Bronchial epithelial cell (primary cell): ENCODE measurements around the gene PRAMEF12. TPM values are rescaled to one million over a fixed set of nuclear protein-coding genes. Genes with fewer than 3 reads are reported as not detected.
"Not testable (repeated sequence)": the region's sequence is repeated elsewhere in the genome, so short reads cannot be mapped to it uniquely, and the experiment has no call there.

Experiments
- DNase-seq: peaks from one replicate; pipeline ENCODE4 v3.0.0-alpha.2; 2010; ENCODE audit warnings: low read depth
- FAIRE-seq: peaks from 2 replicates; lab custom pipeline; 2011; peaks lifted over from hg19 to GRCh38; lab: Jason Lieb, UNC
- H3K27me3 ChIP-seq: 2 replicates; pipeline ENCODE4 v1.5.1; 2011; ENCODE audit warnings: low read length; ENCODE audit not compliant: control insufficient read depth, insufficient read depth
- H3K36me3 ChIP-seq: 2 replicates; pipeline ENCODE4 v1.5.1; 2011; ENCODE audit warnings: low read length; ENCODE audit not compliant: control insufficient read depth, insufficient read depth
- H3K4me3 ChIP-seq: 2 replicates; pipeline ENCODE4 v1.5.1; 2011; ENCODE audit warnings: mild to moderate bottlenecking, low read depth, low read length, control low read depth
- total RNA-seq: library from RNA; depleted of rRNA; stranded (reverse); fragments of >200 nt; gene quantifications from 2 replicates; pipeline ENCODE4 v1.2.1, GENCODE V29; 2014
- TF ChIP-seq, protein P1 (sequence below): IDR thresholded peaks from 2 replicates; pipeline ENCODE4 v1.5.1; 2011; ENCODE audit warnings: mild to moderate bottlenecking, moderate library complexity, low read length, control low read depth, inconsistent platforms; ENCODE audit not compliant: insufficient read depth, severe bottlenecking

Gene PRAMEF12
- total RNA-seq, result not detected in 2 replicates

DNA sequence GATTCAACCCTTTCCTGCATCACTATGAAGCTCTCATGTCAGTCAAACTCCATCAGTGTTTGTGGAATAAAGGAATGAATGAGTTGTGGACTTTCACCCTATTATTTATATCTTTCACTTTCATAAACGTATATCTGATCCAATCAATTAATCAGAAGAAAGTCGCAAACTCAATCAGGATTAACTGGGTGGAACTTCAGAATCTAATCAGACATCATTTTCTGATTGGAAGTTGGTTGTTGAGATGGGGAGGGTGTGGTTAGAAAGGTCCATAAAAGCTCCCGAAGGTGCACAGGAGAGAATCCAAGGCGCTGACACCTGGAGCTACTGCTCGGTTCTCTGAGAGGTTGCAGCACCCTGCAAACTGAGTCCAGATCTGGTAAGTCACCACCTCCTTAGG, at the start of gene PRAMEF12:
Gene PRAMEF12 (plus strand): TSS at position 301 of the 400 bp plus-strand sequence. CDS start 1,130 bp downstream, outside the sequence.
- TF ChIP-seq, protein P1, sequence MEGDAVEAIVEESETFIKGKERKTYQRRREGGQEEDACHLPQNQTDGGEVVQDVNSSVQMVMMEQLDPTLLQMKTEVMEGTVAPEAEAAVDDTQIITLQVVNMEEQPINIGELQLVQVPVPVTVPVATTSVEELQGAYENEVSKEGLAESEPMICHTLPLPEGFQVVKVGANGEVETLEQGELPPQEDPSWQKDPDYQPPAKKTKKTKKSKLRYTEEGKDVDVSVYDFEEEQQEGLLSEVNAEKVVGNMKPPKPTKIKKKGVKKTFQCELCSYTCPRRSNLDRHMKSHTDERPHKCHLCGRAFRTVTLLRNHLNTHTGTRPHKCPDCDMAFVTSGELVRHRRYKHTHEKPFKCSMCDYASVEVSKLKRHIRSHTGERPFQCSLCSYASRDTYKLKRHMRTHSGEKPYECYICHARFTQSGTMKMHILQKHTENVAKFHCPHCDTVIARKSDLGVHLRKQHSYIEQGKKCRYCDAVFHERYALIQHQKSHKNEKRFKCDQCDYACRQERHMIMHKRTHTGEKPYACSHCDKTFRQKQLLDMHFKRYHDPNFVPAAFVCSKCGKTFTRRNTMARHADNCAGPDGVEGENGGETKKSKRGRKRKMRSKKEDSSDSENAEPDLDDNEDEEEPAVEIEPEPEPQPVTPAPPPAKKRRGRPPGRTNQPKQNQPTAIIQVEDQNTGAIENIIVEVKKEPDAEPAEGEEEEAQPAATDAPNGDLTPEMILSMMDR, result no peak
- FAIRE-seq (no peak), DNase-seq (no peak)
- Histone ChIP-seq H3K4me3 (no peak within 1 kb of the TSS), H3K36me3 (no peaks in the 10 kb centered on the region), H3K27me3 (no peaks in the 10 kb centered on the region)

GRCh38 chr1:12728391-12728790, 45.1 kb upstream of the PRAMEF12 start:
- no peak for FAIRE-seq

DNA sequence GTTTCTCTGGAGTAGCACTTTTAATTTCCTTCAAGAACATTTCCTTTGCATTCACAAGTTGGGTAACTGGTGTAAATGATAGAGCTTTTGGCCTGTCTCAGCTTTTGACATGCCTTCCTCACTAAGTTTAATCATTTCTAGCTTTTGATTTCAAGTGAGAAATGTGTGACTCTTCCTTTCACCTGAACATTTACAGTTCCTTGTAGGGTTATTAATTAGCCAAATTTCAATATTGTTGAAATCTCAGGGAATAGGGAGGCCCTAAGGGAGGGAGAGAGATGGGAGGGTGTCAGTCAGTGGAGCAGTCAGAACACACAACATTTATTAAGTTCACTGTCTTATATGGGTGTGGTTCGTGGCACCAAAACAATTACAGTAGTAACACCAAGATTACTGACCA, 43.4 kb upstream of the PRAMEF12 start:
- TF ChIP-seq, protein P1, result no peak

More at GRCh38 chr1:12728391-12728790, 45.1 kb upstream of the PRAMEF12 start:
- Histone ChIP-seq H3K36me3 (no peaks in the 10 kb centered on the region), H3K4me3 (no peak overlapping the region), H3K27me3 (no peaks in the 10 kb centered on the region)
- TF ChIP-seq, protein P1, result no peak
- DNase-seq, result no peak

GRCh38 chr1:12731084-12731483, 42.5 kb upstream of the PRAMEF12 start:
- FAIRE-seq, H3K36me3 ChIP-seq: not testable (repeated sequence)

More for the DNA sequence above, 43.4 kb upstream of the PRAMEF12 start:
- no peak overlapping the region for H3K4me3 ChIP-seq
- no peak for FAIRE-seq
- H3K36me3 ChIP-seq, result no peaks in the 10 kb centered on the region
- DNase-seq, result no peak
- H3K27me3 ChIP-seq, result no peaks in the 10 kb centered on the region

DNA sequence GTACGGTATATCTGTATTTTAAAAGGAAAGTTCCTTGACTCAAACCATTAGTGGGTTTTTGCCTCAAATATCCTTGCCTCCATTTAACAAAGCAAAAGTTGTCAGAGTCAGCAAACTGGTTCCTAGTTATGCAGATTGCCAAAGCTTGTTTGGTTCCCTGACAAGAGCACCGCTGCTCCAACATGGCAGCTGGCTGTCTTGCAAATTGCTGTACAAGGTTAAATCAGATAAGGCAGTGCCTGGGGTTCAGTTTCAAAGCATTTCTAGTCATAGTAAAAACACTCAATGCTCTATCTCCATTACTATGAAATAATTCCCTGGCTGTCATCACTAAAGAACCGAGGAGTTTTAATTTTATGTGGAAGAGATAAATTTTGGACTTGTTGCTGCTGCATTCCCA, 38.9 kb upstream of the PRAMEF12 start:
- Histone ChIP-seq H3K27me3 (no peaks in the 10 kb centered on the region), H3K36me3 (no peaks in the 10 kb centered on the region), H3K4me3 (no peak overlapping the region)
- DNase-seq (no peak), FAIRE-seq (no peak)
- TF ChIP-seq, protein P1, result no peak

More at GRCh38 chr1:12731084-12731483, 42.5 kb upstream of the PRAMEF12 start:
- not testable (repeated sequence) for DNase-seq, H3K27me3 ChIP-seq, H3K4me3 ChIP-seq

DNA sequence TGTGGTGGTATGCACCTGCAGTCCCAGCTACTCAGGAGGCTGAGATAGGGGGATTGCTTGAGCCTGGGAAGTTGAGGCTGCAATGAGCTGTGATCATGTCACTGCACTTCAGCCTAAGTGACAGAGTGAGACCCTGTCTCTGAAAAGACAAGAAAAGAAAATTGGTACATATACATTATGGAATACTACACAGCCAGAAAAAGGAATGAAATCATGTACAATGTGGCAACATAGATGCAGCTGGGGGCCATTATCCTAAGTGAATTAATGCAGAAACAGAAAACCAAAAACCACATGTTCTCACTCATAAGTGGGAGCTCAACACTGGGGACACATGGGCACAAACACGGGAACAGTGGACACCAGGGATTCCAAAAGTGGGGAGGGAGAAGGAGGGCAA, 34.6 kb upstream of the PRAMEF12 start:
- Histone ChIP-seq H3K27me3 (no peaks in the 10 kb centered on the region), H3K4me3 (no peak overlapping the region), H3K36me3 (no peaks in the 10 kb centered on the region)
- TF ChIP-seq, protein P1, result no peak
- no peak for DNase-seq
- FAIRE-seq, result no peak
